H9 (cell line): ENCODE data around the gene EMP3. TPM values are rescaled to one million over a fixed set of nuclear protein-coding genes. Genes with fewer than 3 reads are reported as not detected.

Experiments
- DNase-seq: peaks from one replicate; pipeline ENCODE4 v3.0.0-alpha.2; 2017
- H2AFZ ChIP-seq: one replicate; pipeline ENCODE4 v1.6.1; 2013; ENCODE audit warnings: mild to moderate bottlenecking, low read length, control low read depth, moderate library complexity
- H2AK5ac ChIP-seq: 2 replicates; pipeline ENCODE4 v1.6.1; 2013; ENCODE audit warnings: low read length, control low read depth, mixed read lengths; ENCODE audit not compliant: insufficient read length
- H2BK120ac ChIP-seq: one replicate; pipeline ENCODE4 v1.6.1; 2013; ENCODE audit warnings: low read depth, mild to moderate bottlenecking, low read length, control low read depth, inconsistent platforms; ENCODE audit not compliant: poor library complexity, severe bottlenecking
- H2BK12ac ChIP-seq: 2 replicates; pipeline ENCODE4 v1.6.1; 2013; ENCODE audit warnings: low read length, control low read depth, mixed read lengths, low read depth; ENCODE audit not compliant: insufficient read length
- H2BK15ac ChIP-seq: 2 replicates; pipeline ENCODE4 v1.6.1; 2013; ENCODE audit warnings: low read depth, low read length, control low read depth
- H2BK20ac ChIP-seq: one replicate; pipeline ENCODE4 v1.6.1; 2013; ENCODE audit warnings: low read depth, mild to moderate bottlenecking, low read length, control low read depth, inconsistent platforms; ENCODE audit not compliant: poor library complexity, severe bottlenecking
- H2BK5ac ChIP-seq: 2 replicates; pipeline ENCODE4 v1.6.1; 2013; ENCODE audit warnings: low read length, control low read depth, mixed read lengths; ENCODE audit not compliant: insufficient read length
- H3K14ac ChIP-seq: 2 replicates; pipeline ENCODE4 v1.6.1; 2013; ENCODE audit warnings: low read length, control low read depth; ENCODE audit not compliant: insufficient read depth
- H3K18ac ChIP-seq: 2 replicates; pipeline ENCODE4 v1.6.1; 2013; ENCODE audit warnings: low read depth, mild to moderate bottlenecking, mixed read lengths, low read length, control low read depth; ENCODE audit not compliant: insufficient read length
- H3K23ac ChIP-seq: 2 replicates; pipeline ENCODE4 v1.6.1; 2013; ENCODE audit warnings: low read length, control low read depth, mixed read lengths, low read depth; ENCODE audit not compliant: insufficient read length
- H3K23me2 ChIP-seq: 2 replicates; pipeline ENCODE4 v1.6.1; 2013; ENCODE audit warnings: low read depth, mild to moderate bottlenecking, mixed read lengths, low read length, control low read depth; ENCODE audit not compliant: insufficient read length, poor library complexity, severe bottlenecking
- H3K27ac ChIP-seq: 2 replicates; pipeline ENCODE4 v1.5.1; 2013; ENCODE audit warnings: low read length, control low read depth, mixed read lengths, low read depth; ENCODE audit not compliant: insufficient read length
- H3K27me3 ChIP-seq: 2 replicates; pipeline ENCODE4 v1.6.1; 2013; ENCODE audit warnings: low read length, control low read depth, inconsistent platforms; ENCODE audit not compliant: insufficient read depth
- H3K4ac ChIP-seq: 2 replicates; pipeline ENCODE4 v1.6.1; 2013; ENCODE audit warnings: low read depth, mild to moderate bottlenecking, control low read depth, inconsistent platforms, low read length, moderate library complexity
- H3K4me1 ChIP-seq: 2 replicates; pipeline ENCODE4 v1.6.1; 2013; ENCODE audit warnings: low read length, control low read depth, inconsistent platforms; ENCODE audit not compliant: insufficient read depth
- H3K4me2 ChIP-seq: 2 replicates; pipeline ENCODE4 v1.6.1; 2013; ENCODE audit warnings: low read length, control low read depth, mixed read lengths; ENCODE audit not compliant: insufficient read length, insufficient read depth
- H3K56ac ChIP-seq: 2 replicates; pipeline ENCODE4 v1.6.1; 2013; ENCODE audit warnings: low read depth, mild to moderate bottlenecking, mixed read lengths, low read length, control low read depth; ENCODE audit not compliant: insufficient read length
- H3K79me1 ChIP-seq: 2 replicates; pipeline ENCODE4 v1.6.1; 2013; ENCODE audit warnings: low read depth, mild to moderate bottlenecking, moderate library complexity, low read length, control low read depth, inconsistent platforms; ENCODE audit not compliant: insufficient read depth, poor library complexity, severe bottlenecking
- H3K79me2 ChIP-seq: 2 replicates; pipeline ENCODE4 v1.6.1; 2013; ENCODE audit warnings: low read length, control low read depth, inconsistent platforms; ENCODE audit not compliant: insufficient read depth
- H3K9ac ChIP-seq: 2 replicates; pipeline ENCODE4 v1.6.1; 2013; ENCODE audit warnings: low read length, control low read depth, mixed read lengths; ENCODE audit not compliant: insufficient read length; ENCODE audit errors: extremely low read depth
- H3K9me3 ChIP-seq: one replicate; pipeline ENCODE4 v1.6.1; 2013; ENCODE audit warnings: low read depth, low read length, inconsistent platforms; ENCODE audit not compliant: control insufficient read depth
- H3T11ph ChIP-seq: one replicate; pipeline ENCODE4 v1.6.1; 2013; ENCODE audit warnings: mild to moderate bottlenecking, low read length, control low read depth, inconsistent platforms
- H4K20me1 ChIP-seq: one replicate; pipeline ENCODE4 v1.6.1; 2013; ENCODE audit not compliant: control insufficient read depth, insufficient read length, insufficient read depth
- H4K5ac ChIP-seq: 2 replicates; pipeline ENCODE4 v1.6.1; 2013; ENCODE audit warnings: low read depth, mild to moderate bottlenecking, mixed read lengths, low read length, control low read depth; ENCODE audit not compliant: insufficient read length
- H4K8ac ChIP-seq: replicated peaks from 2 replicates; pipeline ENCODE4 v1.6.1; 2013; ENCODE audit warnings: low read length, control low read depth, mixed read lengths, low read depth; ENCODE audit not compliant: insufficient read length
- H4K91ac ChIP-seq: 2 replicates; pipeline ENCODE4 v1.6.1; 2013; ENCODE audit warnings: low read depth, mild to moderate bottlenecking, moderate library complexity, mixed read lengths, low read length, control low read depth; ENCODE audit not compliant: insufficient read length
- H3K27ac Mint-ChIP-seq, 3 experiments: 2 replicates in 2 of 3; 3 replicates in 1 of 3; pipeline ENCODE4 v1.8.0; 2020 to 2021; ENCODE audit warnings: mixed read lengths in 3 of 3, mild to moderate bottlenecking in 1 of 3, moderate library complexity in 1 of 3
- H3K27me3 Mint-ChIP-seq: 2 replicates; pipeline ENCODE4 v1.8.0; 2021; ENCODE audit warnings: low read depth, mild to moderate bottlenecking, moderate library complexity, mixed read lengths
- H3K36me3 Mint-ChIP-seq, 3 experiments: 2 replicates in 2 of 3; 3 replicates in 1 of 3; pipeline ENCODE4 v1.8.0; 2020 to 2021; ENCODE audit warnings: low read depth in 3 of 3, mixed read lengths in 3 of 3; ENCODE audit not compliant: insufficient read depth in 1 of 3
- H3K4me1 Mint-ChIP-seq, 2 experiments: 2 replicates each; pipeline ENCODE4 v1.8.0; 2020; ENCODE audit warnings: mixed read lengths in 2 of 2
- H3K4me3 Mint-ChIP-seq, 2 experiments: 2 replicates in 1 of 2; 3 replicates in 1 of 2; pipeline ENCODE4 v1.8.0; 2020 to 2021; ENCODE audit warnings: mild to moderate bottlenecking in 2 of 2, mixed read lengths in 2 of 2, moderate library complexity in 1 of 2
- H3K9me3 Mint-ChIP-seq, 2 experiments: 2 replicates in 1 of 2; 3 replicates in 1 of 2; pipeline ENCODE4 v1.8.0; 2020; ENCODE audit warnings: mild to moderate bottlenecking in 2 of 2, mixed read lengths in 2 of 2, moderate library complexity in 1 of 2
- WGBS: extraction: QIAGEN DNeasy Blood & Tissue Kit; methylation state at CpG from one replicate; pipeline ENCODE4 v1.1.7; 2013; ENCODE audit warnings: missing lambda C conversion rate, low lambda C conversion rate, mixed read lengths; ENCODE audit not compliant: insufficient read length; ENCODE audit errors: extremely low coverage; 5-methylcytosine and 5-hydroxymethylcytosine counted together
- total RNA-seq: library from RNA; stranded (reverse); gene quantifications from 2 replicates; pipeline ENCODE4 v1.2.1, GENCODE V29; 2021
- TF ChIP-seq, protein P1 (sequence below): fragments of 200-600 bp; sonication (generic); conservative IDR thresholded peaks from 3 replicates; pipeline ENCODE4 v1.8.0; 2021; ENCODE audit warnings: antibody characterized with exemption, mild to moderate bottlenecking

Gene EMP3
- total RNA-seq, 1 experiment from 2014 or later: 9.6 TPM

DNA sequence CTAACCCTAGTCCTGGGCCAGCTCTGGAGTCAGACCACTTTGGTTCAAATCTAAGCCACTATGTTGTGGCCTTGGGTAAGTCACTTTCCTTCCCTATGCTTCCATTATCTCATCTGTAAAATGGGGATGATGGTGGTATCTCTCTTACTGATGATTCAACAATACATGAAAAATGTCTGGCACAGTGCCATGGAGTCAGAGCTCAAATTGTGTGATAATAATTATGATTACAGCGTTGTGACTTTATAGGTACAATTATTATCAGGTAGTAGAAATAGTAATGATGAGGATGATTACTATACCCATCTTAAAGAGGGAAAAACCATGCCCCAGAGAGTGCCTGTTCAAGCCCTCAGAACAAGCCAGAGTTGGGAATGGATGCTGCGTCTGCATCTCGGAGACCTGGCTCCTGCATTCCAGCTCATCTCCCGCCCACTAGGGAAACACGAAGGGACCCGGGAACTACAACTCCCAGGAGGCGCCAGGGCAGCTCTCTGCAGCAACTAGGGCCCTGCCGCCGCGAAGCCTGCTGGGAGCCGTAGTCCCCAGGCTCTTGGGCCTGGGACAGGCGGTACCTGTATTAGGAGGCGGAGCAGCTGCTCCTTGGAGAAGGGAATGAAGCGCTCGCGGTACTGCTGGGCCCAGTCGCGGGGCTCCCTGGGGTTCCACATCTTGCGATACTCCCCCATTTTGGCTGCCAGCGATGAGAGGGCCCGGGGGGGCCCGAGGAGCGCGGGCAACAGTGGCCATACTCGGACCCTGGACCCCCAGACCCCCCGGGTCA is 37.6 kb downstream of the EMP3 start:
- Histone ChIP-seq H3K56ac (no peak overlapping the region), H3K4me2 (peak overlapping the region; percentile 82), H3K79me2 (no peaks in the 10 kb centered on the region), H3K23me2 (peaks cover 5% of the 10 kb centered on the region), H3T11ph (no peak overlapping the region), H3K9ac (peak overlapping the region; percentile 79), H3K18ac (peak overlapping the region; percentile 65), H2BK120ac (no peak overlapping the region), H3K79me1 (no peaks in the 10 kb centered on the region), H4K8ac (no peak overlapping the region), H2BK5ac (no peak overlapping the region), H2BK15ac (no peak overlapping the region), H2BK12ac (no peak overlapping the region), H2AK5ac (no peak overlapping the region), H4K5ac (no peak overlapping the region), H3K9me3 (no peaks in the 10 kb centered on the region), H3K4ac (no peak overlapping the region), H3K27ac (no peak overlapping the region), H2BK20ac (no peak overlapping the region), H2AFZ (no peak overlapping the region), H3K23ac (no peak overlapping the region), H3K27me3 (no peaks in the 10 kb centered on the region; the same call in 1 of the 2 replicates), H3K4me1 (no peaks in the 10 kb centered on the region; the same call in 1 of the 2 replicates), H4K20me1 (no peaks in the 10 kb centered on the region), H3K14ac (peak overlapping the region; percentile 65; the same call in 1 of the 2 replicates), H4K91ac (no peak overlapping the region)
- Mint-ChIP-seq H3K4me3 (peak overlapping the region; percentile 77 to 85), H3K9me3 (no peaks in the 10 kb centered on the region), H3K36me3 (peaks cover 2 to 20% (median 11%) of the 10 kb centered on the region in 3 experiments; a peak in 6 of 7 replicates), H3K4me1 (peaks cover 2 to 10% of the 10 kb centered on the region in 2 experiments; a peak in 2 of 4 replicates), H3K27ac (peak overlapping the region; percentile 94 to 97 (median 97); a peak in 5 of 7 replicates), H3K27me3 (peaks cover 3% of the 10 kb centered on the region)
- WGBS: no CpG with 5 or more reads among the region's 26 CpGs
- peak; percentile 98 for DNase-seq
- TF ChIP-seq, protein P1, sequence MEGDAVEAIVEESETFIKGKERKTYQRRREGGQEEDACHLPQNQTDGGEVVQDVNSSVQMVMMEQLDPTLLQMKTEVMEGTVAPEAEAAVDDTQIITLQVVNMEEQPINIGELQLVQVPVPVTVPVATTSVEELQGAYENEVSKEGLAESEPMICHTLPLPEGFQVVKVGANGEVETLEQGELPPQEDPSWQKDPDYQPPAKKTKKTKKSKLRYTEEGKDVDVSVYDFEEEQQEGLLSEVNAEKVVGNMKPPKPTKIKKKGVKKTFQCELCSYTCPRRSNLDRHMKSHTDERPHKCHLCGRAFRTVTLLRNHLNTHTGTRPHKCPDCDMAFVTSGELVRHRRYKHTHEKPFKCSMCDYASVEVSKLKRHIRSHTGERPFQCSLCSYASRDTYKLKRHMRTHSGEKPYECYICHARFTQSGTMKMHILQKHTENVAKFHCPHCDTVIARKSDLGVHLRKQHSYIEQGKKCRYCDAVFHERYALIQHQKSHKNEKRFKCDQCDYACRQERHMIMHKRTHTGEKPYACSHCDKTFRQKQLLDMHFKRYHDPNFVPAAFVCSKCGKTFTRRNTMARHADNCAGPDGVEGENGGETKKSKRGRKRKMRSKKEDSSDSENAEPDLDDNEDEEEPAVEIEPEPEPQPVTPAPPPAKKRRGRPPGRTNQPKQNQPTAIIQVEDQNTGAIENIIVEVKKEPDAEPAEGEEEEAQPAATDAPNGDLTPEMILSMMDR: no peak
